C4-2B (cell line): ENCODE data around the gene SCG2.

Experiments used
- CTCF ChIP-seq: fragments of 450-650 bp; conservative IDR thresholded peaks from 2 replicates; pipeline ENCODE4 v1.5.1; 2017; ENCODE audit warnings: mild to moderate bottlenecking
- ZFX ChIP-seq: fragments of 450-650 bp; IDR thresholded peaks from 2 replicates; pipeline ENCODE4 v1.6.1; 2017

GRCh38 chr2:223621901-223622300 lies 19.7 kb upstream of the SCG2 start:
- no peak for TF ChIP-seq CTCF
- TF ChIP-seq ZFX, result no peak
